ENCODE data around the gene FOXP1.

- TF ChIP-seq FOXM1 (IDR thresholded peaks at IDR 0.05; ENCODE audit: borderline replicate concordance) (no peak), CTBP1 (IDR thresholded peaks at IDR 0.05; ENCODE audit: borderline replicate concordance) (no peak)
These were observed 547.6 kb downstream of the FOXP1 start for GRCh38 chr3:71035886-71036285.

Measured in HEK293T (cell line).